ENCODE data around the gene SP2.
A peak's percentile ranks its signal among the peaks of the same experiment; 100 is the strongest.

Gene SP2

DNA sequence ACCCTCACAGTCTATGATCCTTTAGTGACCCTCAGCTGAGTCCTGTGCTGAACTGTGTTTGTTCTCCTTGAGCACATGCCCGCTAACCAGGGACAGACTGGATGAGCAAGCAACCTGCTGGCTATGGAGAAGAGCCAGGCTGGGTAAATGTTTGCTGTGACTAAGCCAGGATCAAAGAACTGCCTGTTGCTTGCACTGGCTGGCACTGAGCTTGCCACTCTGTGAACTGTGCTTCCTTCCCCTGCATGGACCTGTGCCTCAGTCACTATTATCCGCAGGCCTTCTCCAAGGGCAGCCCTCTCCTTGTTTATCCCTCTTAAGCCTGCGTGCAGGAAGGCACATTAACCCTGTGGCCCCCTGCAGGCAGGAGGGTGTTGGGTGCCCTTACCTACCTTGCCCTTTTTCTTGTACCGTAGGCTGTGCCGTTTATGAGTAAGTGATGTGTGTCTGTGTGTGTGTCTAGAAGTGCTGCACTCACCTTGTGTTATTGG, 52.7 kb downstream of the SP2 start:
- no peak for DNase-seq

DNA sequence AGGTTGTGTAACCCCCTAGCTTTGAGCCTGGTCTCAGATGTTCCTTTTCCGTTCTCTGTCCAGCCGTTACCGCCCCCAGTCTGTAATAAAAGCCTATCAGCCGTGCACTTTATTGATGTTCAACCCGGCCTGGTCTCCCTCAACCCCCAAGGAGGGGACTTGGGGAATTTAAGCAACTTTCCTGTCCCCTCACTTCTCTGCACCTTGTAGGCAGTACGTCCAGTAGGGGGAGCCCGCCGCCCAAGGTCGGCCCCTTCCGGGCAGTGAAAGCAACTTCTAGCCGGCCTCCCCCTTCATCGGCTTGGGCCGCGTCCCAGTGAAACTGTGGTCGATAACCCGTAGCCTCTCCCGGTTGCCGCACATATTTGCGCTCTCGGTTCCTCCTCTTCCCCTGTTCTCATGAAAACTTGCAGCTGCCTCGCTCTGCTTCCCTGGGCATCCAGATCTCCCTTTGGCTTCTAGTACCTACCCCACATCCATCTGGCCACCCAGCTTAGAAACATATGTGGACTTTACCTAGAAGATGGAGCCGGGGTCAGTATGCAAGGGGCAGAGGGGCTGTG, 53.2 kb downstream of the SP2 start:
- peak in 53 of 56 donors; percentile 24 to 88 (median 66) for DNase-seq

DNA sequence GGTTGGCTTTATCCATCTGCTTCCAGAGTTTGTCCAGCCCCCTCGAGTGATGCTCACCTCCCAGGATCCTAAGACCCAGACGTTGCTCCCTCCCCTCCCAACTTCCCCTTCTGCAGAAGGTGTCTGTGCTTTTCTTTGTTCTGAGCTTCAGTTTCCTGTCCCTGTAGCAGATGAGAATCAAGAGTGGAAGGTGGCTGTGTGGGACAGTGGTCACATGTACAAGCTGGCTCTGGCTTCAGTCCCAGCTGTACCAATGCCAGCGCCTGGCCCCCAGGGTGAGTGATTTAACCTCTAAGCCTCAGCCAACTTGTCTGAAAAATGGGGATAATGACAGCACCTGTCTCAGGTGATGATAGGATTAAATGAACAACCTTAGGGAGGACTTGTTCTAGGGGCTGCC, 53.9 kb downstream of the SP2 start:
- DNase-seq = peak in 2 of 56 donors; percentile 3 to 5

DNA sequence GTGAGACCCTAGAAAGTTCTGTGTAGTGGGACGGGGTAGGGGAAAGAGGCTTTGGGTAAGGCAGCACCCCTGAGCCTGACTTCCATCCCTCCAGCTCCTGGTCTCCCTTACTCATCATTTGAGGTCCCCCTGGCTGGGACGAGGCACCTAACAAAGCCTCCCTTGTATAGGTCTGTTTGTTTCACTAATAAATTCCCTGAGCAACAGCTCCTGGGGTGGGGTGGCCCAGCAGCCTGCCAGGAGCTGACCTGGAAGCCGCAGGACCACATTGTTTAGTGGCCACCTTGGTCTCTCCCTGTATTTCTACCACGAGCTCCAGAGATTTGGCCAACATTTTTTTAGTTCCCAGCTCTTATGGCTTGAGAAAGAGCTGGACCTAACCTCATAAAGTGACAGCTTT, 54.4 kb downstream of the SP2 start:
- no peak for DNase-seq

DNA sequence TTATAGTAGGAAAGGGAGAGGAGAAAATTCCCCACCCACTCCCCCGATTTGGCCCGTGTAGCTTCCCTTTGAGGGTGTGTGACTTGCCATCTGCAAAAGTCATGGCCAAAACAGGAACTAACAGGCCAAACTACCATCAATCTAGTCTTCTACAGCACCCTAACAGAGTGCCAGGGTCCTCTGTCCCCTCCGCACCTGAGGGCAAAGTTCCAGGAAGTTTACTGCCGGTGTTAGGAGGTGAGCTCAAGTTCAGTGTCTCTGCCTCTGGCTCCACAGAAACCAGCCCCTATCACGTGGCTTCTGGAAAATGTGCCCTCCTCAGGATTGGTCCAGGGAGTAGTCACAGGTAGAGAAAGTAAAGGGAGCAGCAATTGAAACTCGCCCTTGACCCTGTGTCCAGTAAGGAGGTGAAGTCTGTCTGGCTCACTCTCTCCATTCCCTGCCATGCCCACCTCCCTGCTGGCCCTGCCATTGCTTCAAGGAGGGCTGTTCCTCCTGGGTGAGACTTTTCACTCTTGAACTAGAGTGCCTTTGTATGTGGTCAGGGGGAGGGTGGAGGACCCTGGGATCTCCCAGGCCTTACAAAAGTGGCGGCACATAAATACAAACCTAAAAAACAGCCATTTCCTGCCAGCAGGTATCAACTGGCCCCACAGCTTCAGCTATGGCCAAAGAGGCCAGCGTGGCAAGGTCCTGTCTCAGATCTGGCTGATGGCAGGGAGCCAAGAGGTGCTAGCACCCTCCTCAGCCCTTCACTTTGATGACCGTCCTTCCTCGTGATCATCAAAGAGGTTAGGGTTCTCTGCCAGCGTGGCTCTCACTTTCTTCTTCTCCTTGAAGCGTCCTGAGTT, 56.4 kb downstream of the SP2 start:
- no peak for DNase-seq

DNA sequence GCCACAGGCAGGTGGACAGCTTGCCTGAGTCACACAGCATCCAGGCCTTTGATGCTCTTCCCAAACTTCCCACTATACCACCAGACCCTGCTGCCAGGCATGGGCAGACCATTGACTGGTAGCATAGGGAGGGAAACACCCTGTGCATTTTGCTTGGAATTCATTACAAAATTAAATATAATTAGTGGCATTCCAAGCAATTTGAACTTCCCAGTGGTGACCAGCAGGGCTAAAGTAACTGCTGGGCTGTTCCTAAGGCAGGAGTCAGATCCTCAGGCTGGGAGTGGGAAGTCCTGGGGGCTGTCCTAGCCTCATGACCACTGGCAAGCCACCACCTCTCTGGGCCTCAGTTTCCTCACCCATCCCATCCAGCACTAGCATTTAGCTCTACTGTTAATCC, 57.9 kb downstream of the SP2 start:
- DNase-seq = no peak

DNA sequence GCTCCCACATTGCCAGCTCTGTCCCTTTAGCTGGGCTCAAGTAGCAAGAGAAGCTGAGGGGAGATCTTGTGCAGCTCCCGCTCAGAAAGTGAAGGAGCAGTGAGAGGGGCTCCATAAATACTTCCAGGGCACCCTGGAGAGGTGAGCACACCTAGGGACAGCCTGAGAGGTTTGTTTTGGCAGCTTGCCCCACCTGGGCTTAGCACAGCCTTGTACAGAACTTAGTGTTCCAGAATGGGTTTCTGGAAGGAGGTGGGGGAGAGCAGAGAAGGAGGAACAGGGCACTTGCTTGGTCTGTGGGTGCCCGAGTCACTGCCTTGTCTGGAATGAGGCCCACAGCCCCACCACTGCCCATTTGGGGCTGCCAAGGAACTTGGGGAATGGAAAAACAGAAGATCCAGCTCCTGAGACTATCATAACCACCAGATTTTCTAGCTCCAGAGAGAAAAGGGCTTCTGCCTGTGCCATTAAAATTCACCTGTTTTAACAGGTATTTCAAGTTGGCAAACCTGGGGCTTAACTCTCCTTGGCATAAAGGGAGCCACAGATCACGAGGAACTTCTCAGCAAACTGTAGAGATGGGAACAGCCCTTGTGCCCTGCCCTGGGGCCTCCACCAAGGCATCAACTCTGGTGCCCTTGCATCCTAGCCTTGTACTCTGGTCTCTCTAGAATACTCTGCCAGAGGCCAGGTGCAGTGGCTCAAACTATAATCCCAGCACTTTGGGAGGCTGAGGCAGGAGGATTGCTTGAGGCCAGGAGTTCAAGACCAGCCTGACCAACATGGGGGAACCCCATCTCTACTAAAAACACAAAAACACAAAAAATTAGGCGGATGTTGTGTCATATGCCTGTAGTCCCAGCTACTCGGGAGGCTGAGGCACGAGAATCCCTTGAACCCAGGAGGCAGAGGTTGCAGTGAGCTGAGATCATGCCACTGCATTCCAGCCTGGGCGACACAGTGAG, 59.7 kb downstream of the SP2 start:
- DNase-seq = no peak

DNA sequence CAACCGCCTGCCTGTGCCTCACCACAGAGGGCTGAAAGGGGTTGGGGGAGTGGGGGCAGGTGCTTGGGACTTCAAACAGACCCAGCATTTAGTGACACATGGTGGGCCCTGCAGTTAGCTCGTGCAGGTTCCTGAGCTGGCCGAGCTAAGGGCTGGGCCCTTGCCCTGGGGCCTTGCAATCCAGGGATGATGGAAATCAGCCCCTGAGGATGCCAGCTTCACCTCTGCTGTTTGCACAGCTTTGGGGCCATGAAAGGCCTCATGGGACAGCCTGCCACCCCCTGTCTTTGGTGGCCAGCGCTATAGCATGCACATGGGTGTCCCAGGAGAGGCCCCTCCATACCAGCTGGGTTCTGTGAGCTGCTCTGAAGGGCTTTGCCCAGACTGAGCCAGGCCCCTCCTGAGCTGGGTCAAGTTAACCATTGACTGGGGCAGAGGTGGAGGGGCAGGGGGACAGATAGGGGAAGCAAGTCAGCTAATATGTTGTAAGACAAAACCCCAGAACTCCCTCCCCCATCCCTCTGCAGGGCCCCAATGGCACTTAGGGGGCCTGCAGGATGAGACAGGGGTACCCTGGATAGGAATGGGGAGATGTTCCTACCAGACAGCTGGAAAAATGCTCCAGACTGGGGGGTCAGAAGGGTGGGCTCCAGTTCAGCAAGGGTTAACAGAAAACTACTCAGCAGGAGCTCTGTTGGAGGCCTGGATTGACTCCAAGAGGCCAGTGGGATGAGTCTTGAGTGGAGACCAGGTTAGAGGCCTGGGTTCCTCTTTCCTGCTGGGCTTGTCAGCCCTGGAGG, 61.0 kb downstream of the SP2 start:
- DNase-seq = no peak

DNA sequence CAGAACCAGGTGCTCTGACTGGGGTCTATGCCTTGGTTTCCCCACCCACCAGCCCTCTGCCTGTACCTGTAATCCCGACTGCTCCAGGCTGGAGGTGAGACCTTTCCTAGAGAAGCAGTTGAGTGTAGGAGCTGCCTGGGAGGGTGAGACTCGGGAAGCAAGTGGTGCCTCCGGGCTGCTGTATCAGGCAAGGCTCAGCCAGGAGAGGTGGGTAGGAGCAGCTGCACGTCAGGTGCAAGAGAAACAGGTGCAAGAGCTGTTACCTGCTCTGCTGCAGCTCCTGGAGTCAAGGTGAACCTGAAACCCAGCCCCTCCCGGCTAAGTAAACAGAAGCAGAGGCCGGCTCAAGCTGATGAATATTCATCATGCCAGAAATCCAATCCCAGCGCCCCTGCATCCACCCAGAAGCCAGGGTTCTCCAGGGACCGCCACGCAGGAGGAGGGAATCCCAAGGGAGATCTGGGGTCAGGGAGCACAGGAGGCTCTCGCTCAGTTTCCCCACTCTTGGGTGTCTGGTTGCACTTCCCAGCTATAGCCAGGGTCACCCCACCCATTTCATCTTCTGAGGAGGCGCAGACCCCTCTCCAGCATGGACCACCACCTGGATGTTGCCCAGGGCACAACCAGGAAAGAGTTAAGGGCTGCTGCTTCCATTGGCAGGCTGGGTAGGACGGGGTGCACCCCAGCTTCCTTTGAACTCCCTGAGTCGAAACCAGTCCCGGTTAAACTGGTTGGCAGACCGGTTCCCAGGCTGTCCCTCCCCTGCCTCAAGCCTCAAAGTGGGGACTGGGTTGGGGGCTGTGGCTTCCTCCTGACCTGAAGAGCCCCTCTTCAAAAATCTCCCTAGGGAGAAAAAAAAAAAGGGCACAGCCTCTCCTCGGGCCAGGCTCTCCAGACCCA, 61.8 kb downstream of the SP2 start, which contains the start of gene PRR15L:
Gene PRR15L (minus strand): TSS at position 293 of the 900 bp plus-strand sequence. CDS start 4,649 bp downstream, outside the sequence.
- no peak for DNase-seq

DNA sequence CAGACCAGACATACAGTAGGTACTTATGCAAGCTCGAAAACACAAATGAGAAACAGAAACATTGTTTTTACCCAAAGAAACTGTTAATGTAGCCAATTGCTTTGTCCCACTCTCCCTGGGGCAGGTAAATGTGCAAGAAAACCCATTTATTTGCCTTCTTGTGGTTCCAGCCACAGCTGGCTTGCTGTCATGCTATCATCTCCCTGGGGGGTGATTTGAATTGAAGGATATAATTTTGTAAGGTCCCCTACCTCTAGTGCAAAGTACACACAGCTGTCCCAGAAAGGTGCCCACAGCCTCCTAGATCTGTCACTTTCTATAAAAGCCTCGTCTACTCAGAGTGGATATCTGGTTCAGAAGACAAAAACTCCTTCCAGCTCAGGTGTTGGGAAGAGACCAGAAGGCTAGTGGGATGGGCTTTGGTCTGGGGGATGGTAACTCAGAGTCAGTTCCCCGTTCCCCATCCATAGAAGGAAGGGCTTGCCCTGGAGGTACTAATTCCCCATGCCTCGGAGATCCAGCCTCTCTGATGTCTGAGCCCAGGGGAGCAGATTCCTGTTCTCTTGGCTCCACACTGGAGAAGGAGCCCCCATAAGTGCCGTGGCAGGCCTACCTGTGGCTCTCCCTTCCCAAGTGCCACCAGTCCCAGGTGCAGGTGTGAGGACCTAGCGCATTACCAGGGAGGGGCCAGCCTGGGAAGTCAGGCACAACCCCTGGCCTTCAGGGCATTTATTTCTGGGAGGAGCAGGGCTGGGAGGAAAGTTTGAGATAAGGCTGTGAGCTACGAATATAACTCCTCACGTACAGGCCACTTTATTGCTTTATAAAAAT, 64.0 kb downstream of the SP2 start:
- no peak for DNase-seq

DNA sequence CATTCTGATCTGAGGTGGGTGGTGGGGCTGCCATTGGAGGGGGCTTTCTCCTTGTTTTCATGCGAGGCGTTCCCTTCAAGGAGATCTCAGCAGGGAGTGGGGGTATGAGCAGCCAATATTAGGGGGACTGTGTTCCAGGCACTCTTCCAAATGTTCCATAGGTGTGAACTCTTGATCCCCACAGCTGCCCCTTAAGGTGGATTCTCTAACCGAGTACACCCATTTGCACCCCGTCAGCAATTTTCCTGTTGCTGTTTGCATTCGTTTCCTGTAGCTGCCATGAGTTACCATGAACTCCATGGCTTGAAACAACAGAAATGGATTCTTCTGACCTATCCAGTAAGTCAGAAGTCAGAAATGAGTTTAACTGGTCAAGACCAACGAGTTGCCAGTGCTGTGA, 65.4 kb downstream of the SP2 start:
- no peak for DNase-seq

DNA sequence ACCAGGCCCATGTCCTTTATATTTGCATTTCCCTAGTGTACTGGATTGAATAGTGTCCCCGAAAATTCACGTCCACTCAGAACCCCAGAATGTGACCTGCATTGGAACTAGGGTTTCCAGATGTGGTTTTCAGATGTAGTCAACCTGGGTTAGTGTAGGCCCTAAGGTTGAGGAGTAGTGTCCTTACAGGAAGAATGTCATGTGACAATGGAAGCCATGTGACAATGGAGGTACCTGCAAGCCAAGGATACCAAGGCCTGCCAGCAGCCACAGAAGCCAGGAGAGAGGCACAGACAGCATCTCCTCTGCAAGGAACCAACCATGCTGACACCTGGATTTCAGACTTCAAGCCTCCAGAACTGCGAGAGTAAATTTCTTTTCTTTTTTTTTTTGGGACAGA, 66.9 kb downstream of the SP2 start:
- no peak for DNase-seq

DNA sequence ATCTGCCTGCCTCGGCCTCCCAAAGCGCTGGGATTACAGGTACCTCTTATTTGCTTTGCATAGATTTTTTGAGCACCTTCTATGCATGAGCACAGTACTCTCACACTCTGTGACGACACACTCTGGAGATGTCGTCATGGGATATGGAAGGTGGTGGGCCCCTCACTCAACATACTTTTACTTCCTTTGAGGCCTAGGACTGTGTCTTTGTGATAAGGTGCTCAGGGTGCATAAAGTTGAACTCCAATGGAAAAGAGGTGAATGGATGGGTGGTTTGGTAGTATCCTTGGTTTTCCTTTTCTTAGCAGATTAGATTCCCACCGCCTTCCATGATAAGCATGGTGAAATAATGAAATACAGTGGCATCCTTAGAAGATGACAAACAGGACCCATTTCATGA, 68.8 kb downstream of the SP2 start:
- no peak for DNase-seq

DNA sequence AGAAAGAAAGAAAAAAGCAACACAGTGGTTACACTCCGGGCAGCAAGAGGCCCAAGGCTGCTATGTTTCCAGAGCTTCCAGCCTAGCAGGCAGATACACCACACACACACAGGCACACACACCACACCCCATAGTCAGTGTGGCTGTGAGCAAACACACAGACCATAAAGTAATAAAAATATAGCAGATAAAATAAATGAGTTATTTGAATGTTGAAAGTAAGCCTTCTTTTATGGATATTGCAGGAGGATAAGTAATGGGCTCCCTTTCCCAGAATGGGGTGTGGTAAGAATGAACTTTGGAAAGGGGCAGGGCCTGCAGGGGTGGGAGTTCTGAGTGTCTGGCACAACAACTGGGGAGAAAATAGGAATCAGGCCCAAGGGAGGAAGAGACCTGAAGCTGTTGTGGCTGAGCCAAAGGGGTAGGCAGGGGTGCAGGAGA, 70.1 kb downstream of the SP2 start:
- no peak for DNase-seq

DNA sequence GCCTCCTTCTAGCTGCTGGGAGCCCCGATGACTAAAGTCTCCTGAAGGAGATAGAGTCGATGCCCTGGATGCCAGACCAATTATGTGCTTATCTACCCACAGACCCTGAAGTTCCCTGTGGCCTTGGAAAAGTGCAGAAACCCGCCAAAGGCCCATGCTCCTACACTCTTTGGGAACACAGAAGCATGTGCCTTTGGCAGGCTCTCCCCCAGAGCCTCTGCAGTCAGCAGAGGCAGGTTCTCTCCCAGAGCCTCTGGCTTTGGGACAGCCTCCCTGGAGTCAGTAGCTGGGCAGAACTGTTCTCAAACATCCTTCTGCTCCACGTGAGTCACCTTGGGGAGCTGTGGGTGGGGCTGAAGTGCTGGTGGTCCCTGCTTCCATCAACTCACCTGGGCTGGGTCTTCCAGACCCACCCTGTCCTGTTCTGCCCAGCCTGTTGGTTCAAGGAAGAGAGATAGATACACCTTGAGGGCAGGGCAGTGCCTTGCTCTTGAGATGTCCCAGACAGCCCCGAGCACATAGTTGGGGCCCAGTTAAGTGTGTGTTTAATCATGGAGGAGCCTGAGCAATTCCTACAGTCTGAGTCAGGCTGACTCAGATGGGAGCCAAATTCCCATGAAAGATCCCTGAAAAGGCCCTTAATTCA, 71.7 kb downstream of the SP2 start:
- no peak for DNase-seq

DNA sequence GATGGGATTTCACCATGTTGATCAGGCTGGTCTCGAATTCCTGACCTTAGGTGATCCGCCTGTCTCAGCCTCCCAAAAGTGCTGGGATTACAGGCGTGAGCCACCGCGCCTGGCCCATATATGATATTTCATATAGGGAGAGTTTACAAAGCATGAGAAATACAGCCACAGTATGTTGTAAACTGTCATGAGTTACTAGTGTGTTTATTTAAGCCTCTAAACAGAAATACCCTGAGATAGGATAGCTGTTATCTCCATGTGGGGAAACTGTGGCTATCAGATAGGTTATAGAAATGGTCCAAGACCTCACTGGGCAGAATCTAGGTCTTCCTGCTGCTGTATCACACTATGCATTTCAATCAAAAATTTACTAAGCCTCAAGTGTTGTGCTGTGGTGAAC, 72.8 kb downstream of the SP2 start:
- no peak for DNase-seq

DNA sequence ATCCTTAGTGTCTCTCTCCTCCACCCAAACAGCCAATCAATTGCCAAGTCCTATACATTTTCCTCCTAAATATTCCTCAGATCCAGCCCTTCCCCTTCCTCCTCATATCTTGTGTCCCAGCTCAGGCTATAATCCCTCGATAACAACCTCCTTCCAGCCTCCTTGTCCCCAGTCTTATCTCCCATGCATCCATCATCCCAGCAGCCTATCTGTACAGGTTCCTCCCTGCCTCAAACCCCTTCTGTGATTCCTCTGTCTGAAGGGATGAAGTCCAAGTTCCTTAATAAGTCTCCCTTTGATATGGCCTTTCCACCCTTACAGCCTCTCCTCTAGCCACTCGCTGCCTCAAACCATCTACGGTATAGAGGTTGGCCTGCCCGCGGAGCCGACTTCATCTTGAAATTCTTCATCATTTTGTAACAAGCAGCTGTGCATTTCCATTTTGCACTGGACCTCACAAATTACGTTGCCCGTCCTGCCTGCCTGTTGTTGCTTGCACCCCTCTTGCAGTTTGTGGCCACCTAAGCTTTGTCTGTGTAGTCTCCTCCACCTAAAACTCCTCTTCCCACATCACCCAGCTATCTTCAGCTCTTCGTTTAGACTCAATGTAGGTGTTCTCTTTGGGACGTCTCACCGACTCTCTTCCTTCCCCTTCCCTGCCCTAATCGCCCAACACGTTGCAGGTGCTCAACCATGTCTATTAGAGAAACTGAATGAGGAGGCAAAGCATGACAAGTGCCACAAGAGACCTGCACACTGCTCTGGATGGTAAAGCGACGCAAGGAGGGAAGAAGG, 74.1 kb downstream of the SP2 start:
- no peak for DNase-seq
